GM18873 (cell line): Measurements from ENCODE around the gene DTNBP1.

Experiments used
- ATAC-seq: cut with Tn5 transposase; IDR thresholded peaks from one replicate; pipeline ENCODE4 v1.9.1; 2021; ENCODE audit warnings: mild to moderate bottlenecking, moderate library complexity, moderate number of reproducible peaks; ENCODE audit not compliant: unreplicated experiment, low FRiP score

DTNBP1 gene

DNA sequence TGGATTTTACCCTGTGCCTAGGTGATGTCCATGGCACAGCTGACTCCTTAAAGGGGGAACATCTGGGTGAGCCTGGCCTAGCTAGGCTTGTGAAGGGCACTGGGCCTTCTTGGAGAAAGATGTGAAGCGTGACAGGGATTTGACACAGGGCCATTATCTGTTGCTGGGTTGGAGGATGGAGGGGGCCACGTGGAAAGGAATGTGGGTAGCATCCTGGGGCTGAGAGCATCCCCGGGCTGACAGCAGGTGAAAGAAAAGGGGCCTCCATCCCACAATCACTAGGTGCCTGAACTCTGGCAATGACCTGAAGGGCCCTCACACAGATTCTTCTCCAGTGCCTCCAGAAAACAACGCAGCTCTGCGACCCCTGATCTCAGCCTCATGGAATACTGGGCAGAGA is 124.7 kb downstream of the DTNBP1 start:
- no peak for ATAC-seq

- no peak for ATAC-seq
Measured at GRCh38 chr6:15536198-15536955, 126.5 kb downstream of the DTNBP1 start.

DNA sequence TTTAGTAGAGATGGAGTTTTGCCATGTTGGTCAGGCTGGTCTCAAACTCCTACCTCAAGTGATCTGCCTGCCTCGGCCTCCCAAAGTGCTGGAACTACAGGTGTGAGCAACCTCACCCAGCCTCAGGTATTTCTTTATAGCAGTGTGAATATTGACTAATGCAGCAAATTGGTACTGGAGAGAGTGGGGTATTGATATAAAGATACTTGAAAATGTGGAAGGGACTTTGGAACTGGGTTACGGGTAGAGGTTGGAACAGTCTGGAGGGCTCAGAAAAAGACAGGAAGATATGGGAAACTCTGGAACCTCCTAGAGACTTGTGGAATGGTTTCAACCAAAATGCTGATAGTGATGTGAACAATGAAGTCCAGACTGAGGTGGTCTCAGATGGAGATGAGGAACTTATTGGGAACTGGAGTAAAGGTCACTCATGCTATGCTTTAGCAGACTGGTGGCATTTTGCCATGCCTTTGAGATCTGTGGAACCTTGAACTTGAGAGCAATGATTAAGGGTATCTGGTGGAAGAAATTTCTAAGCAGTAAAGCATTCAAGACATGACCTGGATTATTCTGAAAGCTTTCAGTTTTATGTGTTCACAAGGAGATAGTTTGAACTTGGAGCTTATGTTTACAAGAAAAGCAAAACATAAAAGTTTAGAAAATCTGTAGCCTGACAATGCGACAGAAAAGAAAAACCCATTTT is 127.2 kb downstream of the DTNBP1 start:
- ATAC-seq = no peak

DNA sequence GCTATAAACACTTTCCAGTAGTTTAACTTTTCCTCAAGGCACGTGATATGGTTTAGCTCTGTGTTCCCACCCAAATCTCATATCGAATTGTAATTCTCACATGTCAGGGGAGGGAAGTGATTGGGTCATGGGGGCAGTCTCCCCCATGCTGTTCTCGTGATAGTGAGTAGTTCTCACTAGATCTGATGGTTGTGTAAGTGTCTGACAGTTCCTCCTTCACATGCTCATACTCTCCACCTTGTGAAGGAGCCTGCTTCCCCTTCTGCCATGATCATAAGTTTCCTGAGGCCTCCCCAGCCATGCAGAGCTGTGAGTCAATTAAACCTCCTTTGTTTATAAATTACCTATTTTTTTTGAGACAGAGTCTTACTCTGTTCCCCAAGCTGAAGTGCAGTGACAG is 127.9 kb downstream of the DTNBP1 start:
- ATAC-seq = no peak

- ATAC-seq = no peak
Measured at GRCh38 chr6:15533379-15534026, 129.3 kb downstream of the DTNBP1 start.

GRCh38 chr6:15531973-15532372 is 130.9 kb downstream of the DTNBP1 start:
- no peak for ATAC-seq

GRCh38 chr6:15530411-15530810 is 132.4 kb downstream of the DTNBP1 start:
- ATAC-seq = no peak

DNA sequence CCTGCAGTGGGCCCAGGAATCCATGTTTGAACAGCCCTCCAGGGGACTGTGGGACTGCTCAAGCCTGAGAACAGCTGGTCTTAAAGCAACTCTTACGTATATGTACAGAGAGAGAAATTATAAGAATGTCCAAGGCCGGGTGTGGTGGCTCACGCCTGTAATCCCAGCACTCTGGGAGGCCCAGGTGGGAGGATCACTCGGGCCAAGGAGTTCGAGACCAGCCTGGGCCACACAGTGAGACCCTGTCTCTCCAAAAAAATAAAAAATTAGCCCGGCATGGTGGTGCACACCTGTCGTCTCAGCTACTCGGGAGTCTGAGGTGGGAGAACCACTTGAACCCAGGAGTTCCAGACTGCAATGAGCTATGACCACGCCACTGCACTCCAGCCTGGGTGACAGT is 134.0 kb downstream of the DTNBP1 start:
- no peak for ATAC-seq

DNA sequence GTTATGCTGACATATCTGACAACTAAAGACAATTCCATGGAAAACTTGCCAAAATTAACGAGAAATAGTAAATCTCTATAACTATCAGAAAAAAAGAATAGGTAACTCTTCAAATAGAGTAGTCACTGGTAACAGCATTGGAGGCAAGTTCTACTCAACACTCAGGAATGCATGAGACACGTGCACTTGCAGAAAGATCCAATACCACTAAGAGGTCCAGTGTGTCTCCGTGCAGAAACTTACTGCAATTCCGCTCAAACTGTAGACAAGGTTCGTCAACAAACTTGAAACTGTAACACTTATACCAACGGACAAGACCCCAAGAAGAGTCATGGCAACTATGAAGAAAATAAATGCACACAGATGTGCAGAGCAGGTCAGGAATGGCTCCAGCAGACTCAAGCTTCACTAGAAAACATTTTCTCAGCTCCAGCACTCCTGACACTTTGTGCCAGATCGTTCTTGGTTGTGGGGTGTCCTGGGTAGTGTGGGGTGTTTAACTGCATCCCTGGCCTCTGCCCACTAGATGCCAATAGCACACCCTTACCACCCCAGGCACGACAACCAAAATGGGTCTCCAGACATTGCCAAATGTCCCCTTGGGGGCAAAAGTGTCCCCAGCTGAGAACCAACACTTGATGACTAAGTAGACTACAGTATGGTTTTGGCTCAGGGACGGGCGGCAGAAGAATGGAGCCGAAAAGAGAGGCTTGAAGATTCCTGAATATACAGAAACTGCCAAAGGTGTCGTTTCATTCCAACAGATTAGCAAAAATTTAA is 134.8 kb downstream of the DTNBP1 start:
- ATAC-seq = no peak

GRCh38 chr6:15526212-15526701 is 136.6 kb downstream of the DTNBP1 start:
- peak; percentile 78 for ATAC-seq

DNA sequence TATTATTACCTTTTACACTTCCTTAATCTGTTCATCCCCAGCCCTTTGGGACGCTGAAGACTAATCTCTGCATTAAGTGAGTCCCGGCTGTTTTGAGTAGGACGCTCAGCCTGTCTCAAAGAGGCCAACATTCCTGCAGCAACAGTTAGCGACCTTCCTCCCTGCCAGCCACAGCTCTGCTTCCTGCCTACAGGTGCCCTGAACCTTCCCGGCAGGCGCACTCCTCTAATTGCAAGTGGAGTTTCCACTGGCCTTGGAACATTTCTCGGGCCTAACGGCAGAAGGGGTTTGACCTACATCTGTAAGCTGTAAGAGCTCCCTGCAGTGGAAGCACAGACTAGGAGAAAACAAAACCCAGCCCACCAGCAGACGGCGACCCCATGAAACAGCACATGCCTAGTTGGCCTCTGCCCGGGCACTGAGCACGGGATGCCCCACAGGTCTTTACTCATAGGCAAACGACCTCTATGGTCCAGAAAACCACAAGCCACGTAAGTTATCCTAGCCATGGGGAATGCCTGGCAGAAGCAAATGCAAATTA is 137.9 kb downstream of the DTNBP1 start:
- ATAC-seq = no peak

DNA sequence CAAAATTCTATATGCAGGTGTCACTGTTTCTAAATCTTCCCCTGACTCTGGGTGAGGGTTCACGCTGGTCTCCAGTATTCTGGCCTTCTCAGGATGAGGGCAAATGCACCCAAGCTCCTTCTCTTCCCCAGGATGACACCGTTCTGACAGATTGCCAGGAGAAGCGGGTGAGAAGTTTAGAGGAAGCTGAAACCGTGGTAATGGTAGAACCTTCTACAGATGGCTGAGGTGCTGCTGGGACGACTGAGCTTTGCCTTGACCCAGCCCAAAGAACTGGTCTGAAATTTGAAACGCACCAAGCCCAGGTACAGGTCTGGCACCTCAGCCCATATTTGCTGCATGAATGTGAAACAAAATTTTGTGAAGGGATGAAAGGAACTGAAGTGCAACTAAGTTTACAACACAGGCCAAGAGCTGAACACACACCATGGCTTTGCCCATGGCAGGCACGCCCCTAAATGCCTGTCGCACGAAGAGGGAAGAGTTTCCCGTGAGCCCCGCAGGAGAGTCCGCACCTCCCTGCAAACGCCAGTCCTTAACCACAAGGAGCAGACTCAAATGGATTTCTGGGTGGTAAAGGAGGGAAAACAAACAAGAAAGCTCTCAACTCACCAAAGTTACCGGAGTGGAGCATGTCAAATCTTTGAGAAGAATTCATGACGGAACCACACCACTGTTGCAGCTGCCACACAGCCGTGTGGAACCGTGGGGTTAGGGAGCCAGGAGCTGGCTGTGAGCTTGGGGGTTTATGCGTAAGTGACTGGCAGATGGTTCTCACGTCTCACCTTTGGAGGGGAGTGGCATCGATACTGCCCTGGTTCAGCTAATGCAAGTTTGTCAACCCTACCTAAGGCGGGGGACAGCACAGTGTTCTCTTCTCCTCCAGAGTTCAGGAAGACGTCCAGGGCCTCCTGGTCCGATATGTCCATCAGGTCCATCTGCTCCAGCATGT is 138.9 kb downstream of the DTNBP1 start:
- ATAC-seq = no peak

DNA sequence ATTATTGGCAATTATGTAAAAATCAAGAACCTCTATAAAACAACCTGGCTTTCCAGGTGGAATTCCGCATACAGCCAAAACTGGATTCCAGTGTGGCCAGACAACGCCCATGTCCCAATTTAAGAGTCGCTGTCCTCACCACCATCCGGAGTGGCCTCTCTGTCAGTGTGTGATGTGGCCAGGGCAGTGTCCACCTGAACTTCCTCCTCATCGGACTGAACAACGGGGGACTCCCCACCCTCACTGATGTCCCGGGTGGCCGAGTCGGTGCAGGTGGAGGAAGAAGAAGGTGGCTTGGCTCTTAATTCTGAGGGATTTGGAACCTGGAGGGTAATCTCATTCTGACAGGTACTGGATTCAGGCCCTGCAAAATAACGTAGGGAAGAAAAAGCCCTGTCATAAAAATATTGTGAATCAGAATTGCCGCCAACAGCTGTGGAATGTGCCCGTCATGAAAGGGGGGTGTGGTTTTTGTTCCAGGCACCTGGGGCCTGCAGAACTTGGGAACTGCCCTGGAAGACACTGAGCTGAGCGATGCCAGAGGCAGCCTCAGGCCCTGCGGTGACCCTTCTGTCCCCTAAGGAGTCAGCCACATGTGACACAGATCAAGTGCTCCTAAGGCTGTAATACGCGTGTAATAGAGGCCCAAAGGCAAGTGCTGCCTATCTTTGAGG is 139.8 kb downstream of the DTNBP1 start:
- no peak for ATAC-seq

- no peak for ATAC-seq
Measured at GRCh38 chr6:15522427-15522826, 140.4 kb downstream of the DTNBP1 start.

- ATAC-seq = no peak
Measured at GRCh38 chr6:15522026-15522425, 140.8 kb downstream of the DTNBP1 start.

- no peak for ATAC-seq
Measured at GRCh38 chr6:15521582-15521981, 141.2 kb downstream of the DTNBP1 start.

GRCh38 chr6:15520626-15521203 is 142.1 kb downstream of the DTNBP1 start:
- ATAC-seq = no peak

DNA sequence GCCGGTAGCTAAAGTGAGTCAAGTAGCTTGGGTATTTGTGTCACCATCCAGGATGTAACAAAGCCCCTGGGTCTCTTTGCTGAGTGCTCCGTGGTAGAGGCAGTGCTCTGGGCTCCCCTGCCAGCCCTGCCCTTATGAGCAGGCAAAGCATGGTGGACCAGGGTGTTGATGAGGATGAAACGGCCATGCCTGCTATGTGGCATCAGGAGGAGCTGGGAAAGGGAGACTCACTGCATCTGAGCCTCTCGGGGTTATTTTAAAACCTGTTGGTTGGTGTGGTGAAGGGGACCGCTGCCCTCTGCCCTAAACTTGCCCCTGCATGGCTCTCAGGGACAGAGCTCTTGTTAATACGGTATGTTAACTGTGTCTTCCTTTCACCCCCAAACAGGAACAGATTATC is 143.1 kb downstream of the DTNBP1 start:
- no peak for ATAC-seq
